ENCODE measurements around the gene ANGPTL4.

ANGPTL4 gene

DNA sequence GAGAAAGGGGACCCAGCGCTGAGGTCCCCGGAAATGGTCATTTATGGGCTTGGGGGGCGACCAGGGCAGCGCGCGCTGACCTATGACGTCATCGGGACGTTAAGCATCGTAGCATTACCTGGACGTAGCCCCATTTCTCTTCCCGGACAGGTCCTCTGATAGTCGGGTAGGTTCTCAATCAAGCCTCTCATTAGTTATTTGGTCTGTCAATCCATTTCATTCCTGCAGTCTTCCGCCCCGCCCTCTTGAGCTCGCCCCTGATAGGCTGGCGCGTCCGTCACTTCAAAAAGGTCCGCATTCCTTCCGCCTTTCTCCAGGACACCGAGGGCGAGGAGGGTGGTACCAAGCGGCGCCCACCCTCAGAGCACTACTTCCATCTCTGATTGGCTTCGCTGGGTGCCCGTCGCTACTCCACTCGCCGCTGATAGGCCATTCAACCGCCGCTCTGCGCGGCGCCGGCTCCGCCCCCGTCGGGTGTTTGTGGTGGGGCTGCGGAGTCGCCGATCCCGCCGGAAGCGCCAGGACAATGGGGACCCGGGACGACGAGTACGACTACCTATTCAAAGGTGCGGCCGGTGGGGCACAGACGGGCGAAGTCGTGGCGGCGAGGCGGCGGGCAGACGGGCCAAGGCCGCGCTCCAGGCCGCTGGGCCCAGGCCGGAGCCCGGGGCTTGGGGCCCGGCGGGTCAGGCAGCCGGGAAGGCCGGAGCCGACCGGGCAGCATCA, 26.1 kb downstream of the ANGPTL4 start, which contains the start of gene RAB11B:
RAB11B (plus strand) TSS at position 470 of the 726 bp plus-strand sequence; CDS start at position 527, 57 bp downstream.
- Histone ChIP-seq H3K4me3 (ENCODE audit: low read depth in 1 of 5, low read length in 5 of 5) (peak within 1 kb of the TSS; percentile 76 to 85 (median 82)), H3K9ac (ENCODE audit: low read length in 5 of 5) (peak within 1 kb of the TSS in 4 of 5 donors; percentile 71 to 100 (median 83)), H3K27me3 (ENCODE audit: control insufficient read depth in 5 of 5, insufficient read depth in 4 of 5, low read length in 5 of 5) (no peaks in the 10 kb centered on the region), H3K27ac (ENCODE audit: low read depth, low read length) (peak within 1 kb of the TSS; percentile 94), H3K4me1 (ENCODE audit: control insufficient read depth in 5 of 5, insufficient read depth in 5 of 5, low read length in 5 of 5) (peaks cover 11 to 50% (median 49%) of the 10 kb centered on the region in 5 donors), H3K9me3 (ENCODE audit: control insufficient read depth in 5 of 5, low read length in 5 of 5) (peaks cover 0 to 4% (median 0%) of the 10 kb centered on the region in 5 donors), H3K36me3 (ENCODE audit: control insufficient read depth in 5 of 5, insufficient read depth in 5 of 5, low read length in 5 of 5) (no peaks in the 10 kb centered on the region)

DNA sequence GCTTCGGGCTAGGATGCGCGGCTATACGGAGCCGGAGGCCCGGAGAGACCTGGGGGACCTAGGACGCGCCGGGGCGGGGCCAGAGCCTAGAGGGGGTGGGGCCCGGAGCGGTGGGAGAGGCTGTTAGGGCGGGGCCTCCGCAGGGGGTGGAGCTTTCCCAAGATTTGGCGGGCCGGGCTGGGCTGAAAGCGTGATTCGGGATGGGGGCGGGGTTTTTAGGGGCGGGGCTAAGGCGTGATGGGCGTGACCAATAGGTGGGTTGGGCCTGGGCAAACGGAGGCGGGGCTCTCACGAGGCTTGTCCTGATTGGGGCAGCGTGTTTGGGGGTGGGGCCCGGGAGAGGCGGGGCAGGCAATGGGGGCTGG, 26.6 kb downstream of the ANGPTL4 start:
- peaks cover 0 to 4% (median 0%) of the 10 kb centered on the region in 5 donors for H3K9me3 ChIP-seq (ENCODE audit: control insufficient read depth in 5 of 5, low read length in 5 of 5)
- H3K4me3 ChIP-seq (ENCODE audit: low read depth in 1 of 5, low read length in 5 of 5): peak overlapping the region; percentile 53 to 85 (median 82)
- H3K4me1 ChIP-seq (ENCODE audit: control insufficient read depth in 5 of 5, insufficient read depth in 5 of 5, low read length in 5 of 5): peaks cover 11 to 55% (median 52%) of the 10 kb centered on the region in 5 donors
- peak overlapping the region in 3 of 5 donors; percentile 79 to 100 (median 87) for H3K9ac ChIP-seq (ENCODE audit: low read length in 5 of 5)
- no peaks in the 10 kb centered on the region for H3K36me3 ChIP-seq (ENCODE audit: control insufficient read depth in 5 of 5, insufficient read depth in 5 of 5, low read length in 5 of 5)
- H3K27me3 ChIP-seq (ENCODE audit: control insufficient read depth in 5 of 5, insufficient read depth in 4 of 5, low read length in 5 of 5): no peaks in the 10 kb centered on the region
- peak overlapping the region; percentile 94 for H3K27ac ChIP-seq (ENCODE audit: low read depth, low read length)

DNA sequence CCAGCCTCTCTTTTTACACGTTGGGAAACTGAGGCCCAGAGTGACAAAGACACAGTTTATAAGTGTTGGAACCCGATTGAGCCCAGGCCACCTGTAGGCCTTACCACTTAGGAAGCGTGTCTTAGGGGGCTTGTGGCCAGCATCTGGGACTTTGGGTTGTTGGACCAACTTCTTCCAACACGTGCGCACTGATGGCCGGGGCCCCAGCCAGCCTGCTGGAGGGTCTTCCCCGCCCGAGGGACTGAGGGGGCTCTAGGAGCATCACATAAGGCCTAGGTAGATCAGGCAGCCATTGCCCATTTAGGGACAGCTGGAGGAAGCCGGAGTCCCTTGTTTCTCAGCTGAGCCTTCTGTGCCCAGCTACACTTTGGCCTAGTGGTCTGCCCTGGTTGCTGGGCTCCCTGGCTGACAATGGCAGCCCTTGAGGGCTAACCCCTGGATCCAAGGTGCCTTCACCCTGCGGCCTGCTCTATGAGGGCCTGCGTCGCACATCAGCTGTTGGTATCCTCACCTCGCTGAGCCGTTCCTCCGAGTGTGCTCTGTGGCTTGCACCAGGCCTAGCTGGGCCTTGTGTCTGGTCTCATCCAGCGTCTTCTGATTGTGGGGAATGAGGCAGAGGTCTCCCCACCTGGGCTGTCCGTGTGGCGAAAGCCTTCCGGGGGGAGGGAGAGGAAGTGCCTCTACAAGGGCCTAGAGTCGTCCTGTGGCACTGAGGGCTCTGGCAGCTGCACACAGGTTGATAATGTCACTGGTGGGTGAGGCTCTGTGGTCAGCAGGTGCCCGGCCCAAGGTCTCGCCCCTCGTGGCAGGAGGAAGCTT, 27.5 kb downstream of the ANGPTL4 start:
- Histone ChIP-seq H3K4me1 (ENCODE audit: control insufficient read depth in 5 of 5, insufficient read depth in 5 of 5, low read length in 5 of 5) (peaks cover 11 to 63% (median 59%) of the 10 kb centered on the region in 5 donors), H3K9ac (ENCODE audit: low read length in 5 of 5) (peak overlapping the region; percentile 56 to 89 (median 71)), H3K4me3 (ENCODE audit: low read depth in 1 of 5, low read length in 5 of 5) (peak overlapping the region; percentile 0 to 58 (median 43)), H3K36me3 (ENCODE audit: control insufficient read depth in 5 of 5, insufficient read depth in 5 of 5, low read length in 5 of 5) (no peaks in the 10 kb centered on the region), H3K27ac (ENCODE audit: low read depth, low read length) (peak overlapping the region; percentile 92), H3K9me3 (ENCODE audit: control insufficient read depth in 5 of 5, low read length in 5 of 5) (peaks cover 0 to 4% (median 0%) of the 10 kb centered on the region in 5 donors), H3K27me3 (ENCODE audit: control insufficient read depth in 5 of 5, insufficient read depth in 4 of 5, low read length in 5 of 5) (no peaks in the 10 kb centered on the region)

DNA sequence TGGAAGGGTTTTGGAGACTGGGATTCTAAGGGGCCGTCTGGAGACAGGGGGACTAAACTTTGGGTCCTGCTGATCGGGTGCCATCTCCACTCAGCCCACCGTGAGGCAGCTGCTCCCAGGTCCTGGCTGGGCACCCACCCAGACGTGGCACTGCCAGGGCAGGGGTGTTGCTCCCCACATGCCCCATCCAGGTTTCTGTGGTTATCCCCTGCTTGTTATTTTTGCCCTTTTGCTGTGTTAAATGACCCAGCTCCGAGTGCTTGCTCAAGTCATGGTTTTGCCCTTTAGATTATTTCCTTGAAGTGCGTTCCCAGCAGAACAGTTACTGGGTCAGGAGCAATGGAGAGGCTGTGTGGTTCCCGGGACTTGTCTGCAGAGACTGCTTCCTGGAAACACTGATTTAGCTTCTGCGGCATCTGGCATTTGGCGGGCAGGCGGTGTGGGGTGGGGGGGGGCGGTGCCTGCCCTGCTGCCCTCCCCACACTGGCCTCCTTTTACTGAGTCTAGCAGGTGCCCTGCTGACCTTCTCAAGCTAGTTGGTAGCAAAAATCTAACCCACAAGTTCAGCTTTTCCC, 28.1 kb downstream of the ANGPTL4 start:
- Histone ChIP-seq H3K4me3 (ENCODE audit: low read depth in 1 of 5, low read length in 5 of 5) (peak overlapping the region in 4 of 5 donors; percentile 22 to 43 (median 32)), H3K9ac (ENCODE audit: low read length in 5 of 5) (peak overlapping the region in 4 of 5 donors; percentile 63 to 89 (median 75)), H3K27ac (ENCODE audit: low read depth, low read length) (peak overlapping the region; percentile 92), H3K4me1 (ENCODE audit: control insufficient read depth in 5 of 5, insufficient read depth in 5 of 5, low read length in 5 of 5) (peaks cover 11 to 70% (median 65%) of the 10 kb centered on the region in 5 donors), H3K9me3 (ENCODE audit: control insufficient read depth in 5 of 5, low read length in 5 of 5) (no peaks in the 10 kb centered on the region), H3K27me3 (ENCODE audit: control insufficient read depth in 5 of 5, insufficient read depth in 4 of 5, low read length in 5 of 5) (no peaks in the 10 kb centered on the region), H3K36me3 (ENCODE audit: control insufficient read depth in 5 of 5, insufficient read depth in 5 of 5, low read length in 5 of 5) (no peaks in the 10 kb centered on the region)

DNA sequence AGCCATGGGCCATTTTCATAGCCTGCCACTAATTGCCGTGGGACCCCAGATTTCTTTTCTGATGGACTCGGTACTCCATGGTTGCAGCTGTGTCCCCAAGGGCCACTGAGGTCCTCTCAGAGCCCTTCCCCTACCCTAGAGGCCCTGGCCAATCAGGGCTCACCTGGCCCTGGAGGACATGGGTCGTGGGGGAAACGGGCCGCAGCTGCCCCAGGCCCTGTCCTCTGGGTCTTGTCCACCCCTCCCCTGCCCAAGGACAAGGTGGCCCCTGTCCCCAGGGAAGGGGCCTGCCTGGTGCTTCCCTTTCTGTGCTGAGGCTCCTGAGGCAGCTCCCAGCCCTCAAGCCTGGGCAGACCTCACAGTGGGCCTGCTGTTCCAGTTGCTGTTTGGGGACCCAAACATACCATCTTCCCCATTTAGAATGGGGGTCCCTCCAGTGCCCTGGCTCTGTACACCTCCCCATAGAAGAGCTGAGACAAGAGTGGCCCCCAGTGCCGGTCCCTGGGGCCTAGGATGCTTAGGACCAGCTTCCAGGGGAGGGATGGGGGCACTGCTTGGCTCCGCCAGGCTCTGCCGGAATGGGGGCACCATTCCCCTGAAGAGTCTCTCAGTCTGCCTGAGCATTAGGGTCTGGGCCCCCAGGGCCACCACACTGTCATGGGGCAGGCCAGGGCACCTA, 29.4 kb downstream of the ANGPTL4 start:
- Histone ChIP-seq H3K4me3 (ENCODE audit: low read depth in 1 of 5, low read length in 5 of 5) (no peak overlapping the region), H3K4me1 (ENCODE audit: control insufficient read depth in 5 of 5, insufficient read depth in 5 of 5, low read length in 5 of 5) (peaks cover 12 to 82% (median 76%) of the 10 kb centered on the region in 5 donors), H3K9ac (ENCODE audit: low read length in 5 of 5) (peak overlapping the region in 4 of 5 donors; percentile 31 to 73 (median 69)), H3K27me3 (ENCODE audit: control insufficient read depth in 5 of 5, insufficient read depth in 4 of 5, low read length in 5 of 5) (no peaks in the 10 kb centered on the region), H3K9me3 (ENCODE audit: control insufficient read depth in 5 of 5, low read length in 5 of 5) (no peaks in the 10 kb centered on the region), H3K36me3 (ENCODE audit: control insufficient read depth in 5 of 5, insufficient read depth in 5 of 5, low read length in 5 of 5) (peaks cover 0 to 6% (median 2%) of the 10 kb centered on the region in 5 donors), H3K27ac (ENCODE audit: low read depth, low read length) (peak overlapping the region; percentile 92)

DNA sequence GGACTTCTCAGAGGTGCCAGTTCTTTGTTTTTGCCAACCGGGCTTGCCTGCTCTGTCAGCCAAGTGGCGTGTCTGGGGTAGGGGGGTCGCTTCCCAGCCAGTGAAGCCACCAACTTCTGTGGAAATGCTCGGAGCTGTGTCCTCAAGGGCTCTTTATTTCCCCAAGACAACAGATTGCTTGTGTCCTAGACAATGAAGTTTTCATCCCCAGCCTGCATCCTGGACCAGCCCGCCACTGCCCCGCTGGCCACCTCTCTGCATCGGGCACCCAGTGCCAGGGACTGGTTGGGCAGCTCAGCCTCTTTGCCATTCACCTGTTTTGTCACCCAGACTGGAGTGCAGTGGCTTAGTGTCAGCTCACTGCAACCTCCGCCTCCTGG, 29.9 kb downstream of the ANGPTL4 start:
- H3K36me3 ChIP-seq (ENCODE audit: control insufficient read depth in 5 of 5, insufficient read depth in 5 of 5, low read length in 5 of 5): peaks cover 0 to 7% (median 3%) of the 10 kb centered on the region in 5 donors
- H3K27ac ChIP-seq (ENCODE audit: low read depth, low read length): peak overlapping the region; percentile 92
- H3K9ac ChIP-seq (ENCODE audit: low read length in 5 of 5): peak overlapping the region in 4 of 5 donors; percentile 31 to 73 (median 69)

DNA sequence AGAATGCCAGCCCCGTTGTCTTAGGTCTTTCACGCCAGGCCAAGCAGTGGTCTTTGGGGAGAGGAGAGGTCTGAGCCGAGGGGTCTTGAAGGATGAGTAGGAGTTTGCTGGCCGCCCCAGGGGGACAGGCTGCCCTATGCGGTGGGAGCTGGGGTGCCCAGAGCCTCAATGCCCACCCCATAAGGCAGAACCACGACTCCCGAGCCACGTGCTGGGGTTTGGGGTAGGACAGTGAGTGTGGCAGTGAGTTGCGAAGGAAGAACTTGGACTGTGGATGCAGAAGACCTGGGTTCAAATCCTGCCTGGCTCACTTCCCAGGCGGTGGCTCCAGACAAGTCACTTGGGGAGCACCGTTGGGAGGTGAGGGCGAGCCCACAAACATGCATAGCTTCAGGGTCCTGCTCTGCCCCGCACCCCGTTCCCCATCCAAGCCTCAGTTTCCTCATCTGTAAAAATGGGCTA, 31.7 kb downstream of the ANGPTL4 start:
- H3K9me3 ChIP-seq (ENCODE audit: control insufficient read depth in 5 of 5, low read length in 5 of 5): no peaks in the 10 kb centered on the region
- no peak overlapping the region for H3K4me3 ChIP-seq (ENCODE audit: low read depth in 1 of 5, low read length in 5 of 5)
- H3K36me3 ChIP-seq (ENCODE audit: control insufficient read depth in 5 of 5, insufficient read depth in 5 of 5, low read length in 5 of 5): peaks cover 0 to 20% (median 18%) of the 10 kb centered on the region in 5 donors
- H3K4me1 ChIP-seq (ENCODE audit: control insufficient read depth in 5 of 5, insufficient read depth in 5 of 5, low read length in 5 of 5): peaks cover 14 to 78% (median 72%) of the 10 kb centered on the region in 5 donors
- no peaks in the 10 kb centered on the region for H3K27me3 ChIP-seq (ENCODE audit: control insufficient read depth in 5 of 5, insufficient read depth in 4 of 5, low read length in 5 of 5)
- no peak overlapping the region for H3K9ac ChIP-seq (ENCODE audit: low read length in 5 of 5)
- H3K27ac ChIP-seq (ENCODE audit: low read depth, low read length): peak overlapping the region; percentile 92

More for the DNA sequence above, 29.9 kb downstream of the ANGPTL4 start:
- Histone ChIP-seq H3K4me1 (ENCODE audit: control insufficient read depth in 5 of 5, insufficient read depth in 5 of 5, low read length in 5 of 5) (peaks cover 14 to 86% (median 77%) of the 10 kb centered on the region in 5 donors), H3K9me3 (ENCODE audit: control insufficient read depth in 5 of 5, low read length in 5 of 5) (no peaks in the 10 kb centered on the region), H3K4me3 (ENCODE audit: low read depth in 1 of 5, low read length in 5 of 5) (no peak overlapping the region), H3K27me3 (ENCODE audit: control insufficient read depth in 5 of 5, insufficient read depth in 4 of 5, low read length in 5 of 5) (no peaks in the 10 kb centered on the region)

DNA sequence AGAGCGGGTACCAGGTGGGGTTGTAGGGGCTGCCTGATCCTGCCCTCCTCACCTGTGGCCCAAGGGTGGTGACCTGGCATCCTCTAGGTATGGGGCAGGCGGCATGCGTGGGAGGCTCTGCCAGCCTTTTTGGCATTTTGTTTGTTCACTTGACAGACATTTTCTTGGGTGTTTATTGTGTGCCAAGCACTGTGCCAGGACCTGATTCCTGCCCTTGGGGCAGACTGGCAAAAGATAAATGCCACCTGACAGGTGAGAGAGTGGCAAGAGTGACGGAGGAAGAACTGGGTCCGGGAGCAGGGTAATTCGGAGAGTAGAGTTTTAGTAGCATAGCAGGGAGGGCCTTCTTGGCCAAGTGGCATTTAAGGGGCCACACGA, 32.2 kb downstream of the ANGPTL4 start:
- Histone ChIP-seq H3K4me1 (ENCODE audit: control insufficient read depth in 5 of 5, insufficient read depth in 5 of 5, low read length in 5 of 5) (peaks cover 14 to 74% (median 68%) of the 10 kb centered on the region in 5 donors), H3K9me3 (ENCODE audit: control insufficient read depth in 5 of 5, low read length in 5 of 5) (no peaks in the 10 kb centered on the region), H3K9ac (ENCODE audit: low read length in 5 of 5) (no peak overlapping the region), H3K27ac (ENCODE audit: low read depth, low read length) (no peak overlapping the region), H3K27me3 (ENCODE audit: control insufficient read depth in 5 of 5, insufficient read depth in 4 of 5, low read length in 5 of 5) (no peaks in the 10 kb centered on the region), H3K4me3 (ENCODE audit: low read depth in 1 of 5, low read length in 5 of 5) (no peak overlapping the region), H3K36me3 (ENCODE audit: control insufficient read depth in 5 of 5, insufficient read depth in 5 of 5, low read length in 5 of 5) (peaks cover 0 to 22% (median 18%) of the 10 kb centered on the region in 5 donors)

DNA sequence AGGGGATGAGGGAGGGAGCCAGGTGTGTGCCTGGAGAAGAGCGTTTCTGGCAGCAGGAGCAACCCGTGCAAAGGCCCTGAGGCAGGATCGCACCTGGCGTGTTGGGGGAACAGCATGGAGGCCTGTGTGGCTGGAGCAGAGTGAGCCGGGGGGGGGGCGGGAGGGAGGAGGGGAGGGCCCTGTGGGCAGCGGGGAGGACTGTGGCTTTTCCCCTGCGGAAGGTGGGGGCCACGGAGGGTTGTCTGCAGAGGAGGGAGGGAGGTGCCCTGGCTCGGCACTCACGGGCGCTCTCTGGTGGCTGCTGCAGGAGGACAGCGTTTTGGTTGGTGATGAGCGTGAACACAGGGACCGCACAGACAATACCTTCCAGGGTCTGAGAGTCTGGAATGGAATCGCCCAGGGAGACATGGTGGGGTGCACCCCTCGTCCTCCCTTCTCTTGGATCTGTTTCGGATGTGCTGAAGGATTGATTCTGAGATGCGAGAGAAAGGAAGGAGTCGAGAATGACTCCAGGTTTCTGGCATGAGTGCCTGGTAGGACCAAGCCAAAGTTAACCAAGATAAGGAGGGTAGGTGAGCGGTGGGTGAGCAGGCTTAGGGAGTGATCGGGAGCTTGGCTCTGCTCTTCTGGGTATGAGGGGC, 32.7 kb downstream of the ANGPTL4 start:
- Histone ChIP-seq H3K9me3 (ENCODE audit: control insufficient read depth in 5 of 5, low read length in 5 of 5) (no peaks in the 10 kb centered on the region), H3K4me1 (ENCODE audit: control insufficient read depth in 5 of 5, insufficient read depth in 5 of 5, low read length in 5 of 5) (peaks cover 9 to 69% (median 63%) of the 10 kb centered on the region in 5 donors)

More for the DNA sequence above, 32.7 kb downstream of the ANGPTL4 start:
- no peak overlapping the region for H3K27ac ChIP-seq (ENCODE audit: low read depth, low read length)
- peak overlapping the region in 3 of 5 donors; percentile 1 to 35 (median 2) for H3K9ac ChIP-seq (ENCODE audit: low read length in 5 of 5)
- peaks cover 0 to 23% (median 18%) of the 10 kb centered on the region in 5 donors for H3K36me3 ChIP-seq (ENCODE audit: control insufficient read depth in 5 of 5, insufficient read depth in 5 of 5, low read length in 5 of 5)
- no peak overlapping the region for H3K4me3 ChIP-seq (ENCODE audit: low read depth in 1 of 5, low read length in 5 of 5)
- H3K27me3 ChIP-seq (ENCODE audit: control insufficient read depth in 5 of 5, insufficient read depth in 4 of 5, low read length in 5 of 5): no peaks in the 10 kb centered on the region

Data from subcutaneous abdominal adipose tissue (tissue), 5 donors.